ENCODE results near the gene HOXD10. TPM values are rescaled to one million over a fixed set of nuclear protein-coding genes. Genes with fewer than 3 reads are reported as not detected.

Gene HOXD10
- polyA plus RNA-seq, 1 donor from 2014 or later = not detected

- no peaks in the 10 kb centered on the region for H4K20me1 ChIP-seq (ENCODE audit: insufficient read depth)
- no peak overlapping the region for H3K4me2 ChIP-seq (ENCODE audit: low read length)
- no peak overlapping the region for H2AFZ ChIP-seq (ENCODE audit: low read depth, low read length)
- no peaks in the 10 kb centered on the region for H3K9me2 ChIP-seq (ENCODE audit: insufficient read depth, low read length)
- no peak overlapping the region for H3K4me3 ChIP-seq (ENCODE audit: low read length)
- H3K9me3 ChIP-seq (ENCODE audit: low read length) = peaks cover 4% of the 10 kb centered on the region
- no peaks in the 10 kb centered on the region for H3F3A ChIP-seq (ENCODE audit: insufficient read depth, low read length, poor library complexity, severe bottlenecking)
- H3K27me3 ChIP-seq (ENCODE audit: insufficient read depth, low read depth, low read length) = peaks cover 100% of the 10 kb centered on the region
- TF ChIP-seq EP300 (conservative IDR thresholded peaks at IDR 0.05; ENCODE audit: poor library complexity, severe bottlenecking) (no peak), CTCF (IDR thresholded peaks at IDR 0.05; ENCODE audit: poor library complexity, severe bottlenecking) (no peak), REST (IDR thresholded peaks at IDR 0.05; ENCODE audit: borderline replicate concordance) (no peak), TAF1 (IDR thresholded peaks at IDR 0.05; ENCODE audit: low read depth) (no peak), SMC3 (conservative IDR thresholded peaks at IDR 0.05; ENCODE audit: poor library complexity) (no peak), RAD21 (conservative IDR thresholded peaks at IDR 0.05) (no peak), POLR2AphosphoS5 (IDR thresholded peaks at IDR 0.05) (no peak), MXI1 (conservative IDR thresholded peaks at IDR 0.05; ENCODE audit: poor library complexity, severe bottlenecking) (no peak), EZH2 (IDR thresholded peaks at IDR 0.05; ENCODE audit: borderline replicate concordance, insufficient read depth, low read length, poor library complexity, severe bottlenecking) (no peak)
- no peak overlapping the region for H3K9ac ChIP-seq (ENCODE audit: low read length)
- H3K36me3 ChIP-seq (ENCODE audit: insufficient read depth, low read length) = no peaks in the 10 kb centered on the region
- H3K79me2 ChIP-seq (replicated peaks; ENCODE audit: insufficient read depth, low read length) = no peaks in the 10 kb centered on the region
- no peak overlapping the region for H3K27ac ChIP-seq (ENCODE audit: low read length)
Observed at GRCh38 chr2:176072292-176072669, 44.3 kb upstream of the HOXD10 start.

DNA sequence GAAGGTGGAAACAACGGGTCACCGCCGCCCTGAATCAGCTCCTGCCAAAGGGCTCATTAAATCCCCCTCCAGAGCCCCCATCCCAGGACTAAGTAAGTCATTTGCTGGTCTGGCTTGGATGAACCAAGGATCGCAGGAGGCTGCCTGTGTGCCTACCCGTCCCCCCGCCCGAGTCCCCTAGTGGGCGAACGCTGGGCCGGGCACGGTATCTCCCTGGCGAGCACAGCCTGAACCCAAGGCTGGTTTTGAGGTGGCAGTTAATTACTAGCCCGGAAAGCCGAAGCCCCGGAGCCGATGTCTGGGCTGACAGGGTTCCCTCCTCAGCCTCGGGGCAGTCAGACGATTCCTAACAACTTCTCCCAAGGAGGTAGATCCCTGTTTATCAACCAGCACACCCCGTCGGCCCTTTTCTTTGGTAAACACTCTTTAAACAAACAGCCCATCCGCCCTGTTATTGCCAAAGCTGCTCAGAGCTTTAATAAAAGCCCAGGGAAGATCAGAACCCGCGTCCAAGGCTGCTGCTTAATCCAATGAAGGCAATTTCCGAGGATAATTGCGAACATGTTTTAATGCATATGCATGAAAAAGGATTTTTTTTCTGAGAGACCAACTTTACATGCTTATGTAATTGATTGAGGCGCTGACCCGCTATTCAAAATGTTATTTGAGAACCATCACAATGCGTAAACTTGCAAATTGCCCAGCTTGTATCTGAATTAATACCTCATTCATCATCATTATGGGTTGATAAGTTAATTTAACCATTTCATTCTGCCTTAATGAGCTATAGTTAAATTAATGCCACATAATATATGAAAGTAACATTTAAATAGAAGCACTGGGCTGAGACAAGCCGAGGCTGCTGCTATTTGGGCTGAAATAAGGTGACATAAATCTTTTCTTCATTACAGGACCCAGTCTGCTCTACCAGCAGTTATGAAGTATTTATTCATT is 43.4 kb upstream of the HOXD10 start:
- Histone ChIP-seq H2AFZ (ENCODE audit: low read depth, low read length) (no peak overlapping the region), H3K27me3 (ENCODE audit: insufficient read depth, low read depth, low read length) (peaks cover 100% of the 10 kb centered on the region), H3K36me3 (ENCODE audit: insufficient read depth, low read length) (no peaks in the 10 kb centered on the region), H3K4me2 (ENCODE audit: low read length) (no peak overlapping the region), H3K9me3 (ENCODE audit: low read length) (peaks cover 4% of the 10 kb centered on the region), H4K20me1 (ENCODE audit: insufficient read depth) (no peaks in the 10 kb centered on the region), H3F3A (ENCODE audit: insufficient read depth, low read length, poor library complexity, severe bottlenecking) (no peaks in the 10 kb centered on the region), H3K79me2 (replicated peaks; ENCODE audit: insufficient read depth, low read length) (no peaks in the 10 kb centered on the region), H3K4me3 (ENCODE audit: low read length) (no peak overlapping the region), H3K27ac (ENCODE audit: low read length) (no peak overlapping the region), H3K9ac (ENCODE audit: low read length) (no peak overlapping the region), H3K9me2 (ENCODE audit: insufficient read depth, low read length) (no peaks in the 10 kb centered on the region)
- TF ChIP-seq SMC3 (conservative IDR thresholded peaks at IDR 0.05; ENCODE audit: poor library complexity) (no peak), CTCF (IDR thresholded peaks at IDR 0.05; ENCODE audit: poor library complexity, severe bottlenecking) (no peak), RAD21 (conservative IDR thresholded peaks at IDR 0.05) (no peak), POLR2AphosphoS5 (IDR thresholded peaks at IDR 0.05) (no peak), TAF1 (IDR thresholded peaks at IDR 0.05; ENCODE audit: low read depth) (no peak)
